Measurements from ENCODE around the gene GMPPB.

DNA sequence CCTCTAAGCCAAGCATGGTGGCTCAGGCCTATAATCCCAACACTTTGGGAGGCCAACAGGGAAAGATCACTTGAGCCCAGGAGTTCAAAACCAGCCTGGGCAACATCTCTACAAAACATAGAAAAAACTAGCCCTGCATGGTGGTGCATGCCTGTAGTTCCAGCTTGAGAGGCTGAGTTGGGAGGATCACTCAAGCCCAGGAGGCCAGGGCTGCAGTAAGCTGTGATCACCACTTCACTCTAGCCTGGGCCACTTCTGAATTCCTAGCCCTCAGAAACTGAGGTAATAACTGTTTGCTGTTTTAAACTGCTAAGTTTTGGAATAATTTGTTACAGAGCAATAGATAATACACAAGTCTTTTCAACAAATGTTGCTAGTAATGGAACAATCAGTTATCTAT is 46.2 kb upstream of the GMPPB start:
- TF ChIP-seq TEAD4 (IDR thresholded peaks at IDR 0.05; ENCODE audit: low read depth, low read length) (no peak), HDAC2 (IDR thresholded peaks at IDR 0.05; ENCODE audit: borderline replicate concordance in 1 of 2, low read depth in 2 of 2, low read length in 2 of 2) (no peak), EP300 (IDR thresholded peaks at IDR 0.05; ENCODE audit: borderline replicate concordance in 1 of 2, low read depth in 2 of 2, low read length in 2 of 2) (no peak), EZH2 (IDR thresholded peaks at IDR 0.05; ENCODE audit: low read depth, low read length, severe bottlenecking) (no peak), POLR2AphosphoS5 (IDR thresholded peaks at IDR 0.05; ENCODE audit: low read depth, low read length) (no peak), KDM1A (IDR thresholded peaks at IDR 0.05; ENCODE audit: borderline replicate concordance, low read length) (no peak), YY1 (IDR thresholded peaks at IDR 0.05; ENCODE audit: low read depth, low read length) (no peak), ZNF274 (IDR thresholded peaks at IDR 0.05; ENCODE audit: borderline replicate concordance, extremely low read depth, low read length) (no peak), POLR2A (IDR thresholded peaks at IDR 0.05; ENCODE audit: control extremely low read depth in 1 of 2, low read depth in 2 of 2, low read length in 2 of 2) (no peak), RFX5 (IDR thresholded peaks at IDR 0.05; ENCODE audit: borderline replicate concordance, low read depth, low read length) (no peak)
- TF ChIP-seq, protein P1, sequence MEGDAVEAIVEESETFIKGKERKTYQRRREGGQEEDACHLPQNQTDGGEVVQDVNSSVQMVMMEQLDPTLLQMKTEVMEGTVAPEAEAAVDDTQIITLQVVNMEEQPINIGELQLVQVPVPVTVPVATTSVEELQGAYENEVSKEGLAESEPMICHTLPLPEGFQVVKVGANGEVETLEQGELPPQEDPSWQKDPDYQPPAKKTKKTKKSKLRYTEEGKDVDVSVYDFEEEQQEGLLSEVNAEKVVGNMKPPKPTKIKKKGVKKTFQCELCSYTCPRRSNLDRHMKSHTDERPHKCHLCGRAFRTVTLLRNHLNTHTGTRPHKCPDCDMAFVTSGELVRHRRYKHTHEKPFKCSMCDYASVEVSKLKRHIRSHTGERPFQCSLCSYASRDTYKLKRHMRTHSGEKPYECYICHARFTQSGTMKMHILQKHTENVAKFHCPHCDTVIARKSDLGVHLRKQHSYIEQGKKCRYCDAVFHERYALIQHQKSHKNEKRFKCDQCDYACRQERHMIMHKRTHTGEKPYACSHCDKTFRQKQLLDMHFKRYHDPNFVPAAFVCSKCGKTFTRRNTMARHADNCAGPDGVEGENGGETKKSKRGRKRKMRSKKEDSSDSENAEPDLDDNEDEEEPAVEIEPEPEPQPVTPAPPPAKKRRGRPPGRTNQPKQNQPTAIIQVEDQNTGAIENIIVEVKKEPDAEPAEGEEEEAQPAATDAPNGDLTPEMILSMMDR (IDR thresholded peaks at IDR 0.05; ENCODE audit: control extremely low read depth in 1 of 3, insufficient read depth in 1 of 3, low read depth in 1 of 3, low read length in 3 of 3), result no peak

Data from H1 (cell line).